ENCODE results near the gene EIF4B. TPM values are rescaled to one million over a fixed set of nuclear protein-coding genes. Genes with fewer than 3 reads are reported as not detected.

The EIF4B gene
- total and polyA plus RNA-seq, 2 of the 8 experiments (the other 6 are each of a cell fraction or from before 2014, with no cell fraction given) = 269 to 816 TPM

GRCh38 chr12:53060721-53061276, 54.5 kb downstream of the EIF4B start:
- Histone ChIP-seq H4K5ac (ENCODE audit: insufficient read length, low read depth, low read length) (no peak overlapping the region), H3K9ac (replicated peaks in 1 of 4; ENCODE audit: extremely low read depth in 1 of 4, low read depth in 3 of 4, low read length in 3 of 4) (no peak overlapping the region), H3K4me2 (ENCODE audit: insufficient read depth in 1 of 2, low read depth in 2 of 2, low read length in 2 of 2) (no peak overlapping the region), H3K36me3 (ENCODE audit: control insufficient read depth in 2 of 4, insufficient read depth in 4 of 4, low read length in 3 of 4) (no peaks in the 10 kb centered on the region), H3K18ac (ENCODE audit: extremely low read depth, low read length) (no peak overlapping the region), H2AK5ac (ENCODE audit: low read depth, low read length) (no peak overlapping the region), H3K14ac (ENCODE audit: insufficient read length) (no peak overlapping the region), H3K4ac (replicated peaks; ENCODE audit: insufficient read length, low read depth, low read length) (no peak overlapping the region), H3K79me1 (ENCODE audit: low read depth, low read length) (no peaks in the 10 kb centered on the region), H2BK12ac (ENCODE audit: low read depth, low read length) (no peak overlapping the region), H2BK20ac (ENCODE audit: low read length) (no peak overlapping the region), H3K4me1 (replicated peaks in 1 of 4; ENCODE audit: control insufficient read depth in 3 of 4, insufficient read depth in 4 of 4, low read length in 3 of 4) (peaks cover 0 to 7% (median 0%) of the 10 kb centered on the region in 4 experiments; a peak in 2 of 7 replicates), H4K91ac (replicated peaks; ENCODE audit: insufficient read length, low read length) (no peak overlapping the region), H3K27ac (ENCODE audit: low read depth, low read length) (no peak overlapping the region), H3K23me2 (ENCODE audit: low read depth, low read length) (no peaks in the 10 kb centered on the region), H3K23ac (ENCODE audit: insufficient read length) (no peak overlapping the region), H2BK5ac (ENCODE audit: low read depth, low read length) (no peak overlapping the region), H3K79me2 (ENCODE audit: control insufficient read depth in 1 of 2, insufficient read depth in 2 of 2, low read length in 2 of 2) (no peaks in the 10 kb centered on the region), H3K27me3 (replicated peaks in 1 of 4; ENCODE audit: control insufficient read depth in 3 of 4, extremely low read depth in 1 of 4, insufficient read depth in 3 of 4, low read length in 3 of 4) (peaks cover 0 to 12% (median 4%) of the 10 kb centered on the region in 4 experiments; a peak in 4 of 7 replicates), H4K20me1 (replicated peaks in 1 of 2; ENCODE audit: control insufficient read depth in 1 of 2, insufficient read depth in 2 of 2, low read length in 2 of 2) (peaks cover 0 to 2% of the 10 kb centered on the region in 2 experiments), H2BK120ac (replicated peaks; ENCODE audit: low read depth, low read length) (no peak overlapping the region), H2AFZ (ENCODE audit: low read length) (no peak overlapping the region), H3K9me3 (ENCODE audit: insufficient read depth in 2 of 2, low read depth in 1 of 2, low read length in 1 of 2) (no peaks in the 10 kb centered on the region), H4K8ac (ENCODE audit: extremely low read depth, insufficient read depth, low read length) (no peak overlapping the region; the same call in 1 of the 2 replicates), H2BK15ac (ENCODE audit: low read length) (no peak overlapping the region), H3K56ac (replicated peaks; ENCODE audit: insufficient read length, low read depth, low read length) (no peak overlapping the region), H3K4me3 (ENCODE audit: extremely low read depth in 1 of 4, insufficient read depth in 2 of 4, low read depth in 3 of 4, low read length in 4 of 4) (no peak overlapping the region)
- ChIA-PET CTCF (ENCODE audit: partially characterized antibody) (interaction anchor here (0.7 to 22.4 kb wide), 11 partner anchors 12 to 147 kb away, joined by 3 to 531 read pairs (median 4); partner anchors contain the start of genes IGFBP6, SOAT2, SPRYD3 and TNS2), POLR2A (ENCODE audit: partially characterized antibody) (interaction anchor here (0.8 to 5.9 kb wide), 6 partner anchors 9 to 260 kb away, joined by 3 to 26 read pairs (median 4); partner anchors contain the start of gene TNS2)
- DNase-seq (ENCODE audit: low read depth in 1 of 2, low spot score in 2 of 2) = no peak
- TF ChIP-seq CBX5 (IDR thresholded peaks at IDR 0.05; ENCODE audit: low read depth, low read length) (no peak), KDM5A (IDR thresholded peaks at IDR 0.05; ENCODE audit: low read length) (no peak), SP4 (IDR thresholded peaks at IDR 0.05; ENCODE audit: low read length) (no peak), PHF8 (conservative IDR thresholded peaks at IDR 0.05; ENCODE audit: low read depth, low read length) (no peak)
- 92% methylated on average over 18 of the region's 18 CpGs; no CpG with 5 or more reads in 1 of the 2 experiments for WGBS, 2 experiments (ENCODE audit: extremely low coverage in 1 of 2, insufficient coverage in 1 of 2, insufficient read length in 1 of 2, insufficient replicate concordance in 2 of 2, low coverage in 1 of 2, low lambda C conversion rate in 2 of 2, missing lambda C conversion rate in 1 of 2)
- no peak for FAIRE-seq
